ENCODE measurements around the gene ECPAS. TPM values are rescaled to one million over a fixed set of nuclear protein-coding genes. Genes with fewer than 3 reads are reported as not detected.

The ECPAS gene
- total RNA-seq, 4 donors from 2014 or later = 92.8 to 153 (median 113) TPM

- no peak for DNase-seq (ENCODE audit: low spot score)
- TF ChIP-seq CTCF (IDR thresholded peaks at IDR 0.05) = no peak
- ATAC-seq (ENCODE audit: low FRiP score) = no peak
Measured at GRCh38 chr9:111440226-111440625, 44.0 kb downstream of the ECPAS start.

- no peak for TF ChIP-seq CTCF (IDR thresholded peaks at IDR 0.05)
- ATAC-seq (ENCODE audit: low FRiP score) = no peak
- DNase-seq (ENCODE audit: low spot score) = no peak
Measured at GRCh38 chr9:111438541-111439235, 45.5 kb downstream of the ECPAS start.

DNA sequence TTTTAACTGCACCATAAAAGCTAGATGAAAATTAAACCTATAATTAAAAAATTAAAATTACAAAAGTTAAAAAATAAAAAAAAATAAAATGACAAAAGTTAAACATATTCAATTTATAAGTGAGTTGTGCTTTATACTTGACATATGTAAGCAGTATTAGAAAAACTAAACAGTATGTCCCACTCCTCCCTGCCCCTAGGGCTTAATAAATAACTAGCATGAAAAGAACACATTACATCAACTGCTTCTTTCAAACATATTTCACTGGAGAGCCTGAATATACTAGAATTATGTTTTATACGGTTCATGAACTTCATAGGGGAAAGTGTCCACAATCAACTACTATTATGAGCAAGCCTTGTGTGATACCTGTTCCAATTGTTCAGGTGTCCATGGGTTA is 47.6 kb downstream of the ECPAS start:
- TF ChIP-seq CTCF (IDR thresholded peaks at IDR 0.05) = no peak
- no peak for ATAC-seq (ENCODE audit: low FRiP score)
- no peak for DNase-seq (ENCODE audit: low spot score)

DNA sequence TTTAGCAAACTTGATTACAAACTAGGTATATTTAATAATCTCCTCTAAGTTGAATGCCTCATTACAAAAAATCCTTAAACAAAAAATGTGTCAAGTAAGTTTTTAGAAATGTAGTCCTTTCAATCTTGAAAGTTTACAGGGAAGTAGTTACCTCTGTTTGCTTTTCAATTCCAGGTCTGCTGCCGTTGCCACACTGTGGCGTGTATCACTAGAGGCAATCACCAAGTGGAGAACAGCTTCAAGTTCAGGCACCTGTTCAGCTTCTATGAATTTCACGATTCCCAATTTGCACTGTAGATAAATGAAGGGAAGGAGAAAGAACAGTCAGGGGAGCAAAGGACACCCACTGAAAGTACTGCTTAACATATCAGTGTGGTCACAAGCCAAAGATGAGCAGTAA is 51.1 kb downstream of the ECPAS start:
- ATAC-seq (ENCODE audit: low FRiP score) (no peak), DNase-seq (ENCODE audit: low spot score) (no peak)
- no peak for TF ChIP-seq CTCF (IDR thresholded peaks at IDR 0.05)

GRCh38 chr9:111431684-111432083 is 52.5 kb downstream of the ECPAS start:
- no peak for DNase-seq (ENCODE audit: low spot score)
- no peak for TF ChIP-seq CTCF (IDR thresholded peaks at IDR 0.05)

DNA sequence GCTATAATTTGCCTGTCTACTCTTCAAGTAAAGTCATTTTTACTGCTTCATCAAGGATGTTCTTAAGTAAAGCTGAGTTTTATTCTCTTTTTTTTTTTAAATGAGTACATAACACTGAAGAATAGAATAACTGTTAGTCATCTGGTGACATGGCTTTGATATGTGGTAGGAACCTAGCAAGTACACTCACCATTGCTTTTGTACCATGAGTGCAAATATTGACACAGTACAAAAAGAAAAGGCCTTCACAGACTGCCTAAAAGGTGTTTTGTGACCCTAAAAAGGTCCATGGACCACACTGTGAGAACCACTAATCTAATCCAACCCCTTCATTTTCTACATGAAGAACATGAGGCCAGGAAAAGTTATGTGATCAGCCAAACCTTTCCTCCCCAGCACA is 55.0 kb downstream of the ECPAS start:
- no peak for TF ChIP-seq CTCF (IDR thresholded peaks at IDR 0.05)
- ATAC-seq (ENCODE audit: low FRiP score) = no peak
- DNase-seq (ENCODE audit: low spot score) = no peak

More at GRCh38 chr9:111431684-111432083, 52.5 kb downstream of the ECPAS start:
- ATAC-seq (ENCODE audit: low FRiP score) = no peak

DNA sequence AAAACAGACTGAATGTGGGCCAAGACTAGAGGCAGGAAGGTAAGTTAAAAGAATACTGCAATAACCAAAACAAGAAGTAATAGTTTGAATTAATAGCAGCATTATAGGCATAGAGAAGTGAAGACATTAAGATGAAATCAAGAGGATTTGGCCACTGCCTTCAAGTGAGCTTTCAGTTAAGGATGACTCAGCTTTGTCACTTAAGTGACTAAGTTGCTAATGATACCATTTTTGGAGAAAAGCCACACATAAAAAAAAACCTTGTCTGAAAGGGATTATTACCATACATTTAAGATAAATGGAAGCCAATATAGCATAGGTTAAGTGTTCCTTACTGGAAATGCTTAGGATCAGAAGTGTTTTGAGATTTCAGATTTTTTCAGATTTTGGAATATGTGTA is 57.0 kb downstream of the ECPAS start:
- DNase-seq (ENCODE audit: low spot score) = no peak
- TF ChIP-seq CTCF (IDR thresholded peaks at IDR 0.05) = no peak
- no peak for ATAC-seq (ENCODE audit: low FRiP score)
